ENCODE results near the gene EYS. TPM values are rescaled to one million over a fixed set of nuclear protein-coding genes. Genes with fewer than 3 reads are reported as not detected.

The EYS gene
- polyA plus RNA-seq, 2 of the 4 experiments (the other 2 are of a cell fraction), result 0.03 to 0.06 TPM

DNA sequence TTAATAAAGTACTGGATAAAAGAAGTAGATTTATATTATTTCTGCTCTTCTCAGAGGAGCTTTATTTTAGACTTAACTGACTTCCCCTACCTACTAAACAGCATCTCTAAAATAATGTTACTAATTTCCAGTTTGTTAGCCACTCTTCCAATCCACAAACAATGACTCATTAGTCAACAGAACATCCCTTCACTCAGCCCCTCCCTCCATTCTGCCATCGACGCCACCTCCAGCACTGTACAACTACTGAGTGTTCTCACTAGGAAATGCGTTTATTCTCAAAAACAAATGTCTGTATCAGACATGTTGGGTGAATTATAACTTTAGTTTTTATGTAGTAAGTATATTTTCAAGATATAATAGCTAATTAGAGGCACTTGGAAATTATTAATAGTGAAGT is 427.0 kb downstream of the EYS start:
- WGBS (ENCODE audit: missing lambda C conversion rate), result 47% methylated on average over 3 of the region's 3 CpGs
- ATAC-seq, result no peak
- ChIA-PET POLR2A (no interaction called here), CTCF (no interaction called here)
- no peaks in the 10 kb centered on the region for H3K9me3 ChIP-seq
- DNase-seq (ENCODE audit: low read depth in 1 of 2, low spot score in 1 of 2), result no peak
- H3K4me3 ChIP-seq, result no peak overlapping the region
- H3K27ac ChIP-seq, result no peak overlapping the region
- no peaks in the 10 kb centered on the region for H3K4me1 ChIP-seq
- H3K4me2 ChIP-seq, result no peak overlapping the region
- TF ChIP-seq, protein P1, sequence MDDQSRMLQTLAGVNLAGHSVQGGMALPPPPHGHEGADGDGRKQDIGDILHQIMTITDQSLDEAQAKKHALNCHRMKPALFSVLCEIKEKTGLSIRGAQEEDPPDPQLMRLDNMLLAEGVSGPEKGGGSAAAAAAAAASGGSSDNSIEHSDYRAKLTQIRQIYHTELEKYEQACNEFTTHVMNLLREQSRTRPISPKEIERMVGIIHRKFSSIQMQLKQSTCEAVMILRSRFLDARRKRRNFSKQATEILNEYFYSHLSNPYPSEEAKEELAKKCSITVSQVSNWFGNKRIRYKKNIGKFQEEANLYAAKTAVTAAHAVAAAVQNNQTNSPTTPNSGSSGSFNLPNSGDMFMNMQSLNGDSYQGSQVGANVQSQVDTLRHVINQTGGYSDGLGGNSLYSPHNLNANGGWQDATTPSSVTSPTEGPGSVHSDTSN (IDR thresholded peaks at IDR 0.05), result no peak
- TF ChIP-seq JUNB (IDR thresholded peaks at IDR 0.05), result no peak
- no peak for TF ChIP-seq BHLHE40 (IDR thresholded peaks at IDR 0.05; ENCODE audit: low read depth, low read length)
- TF ChIP-seq, protein P2, sequence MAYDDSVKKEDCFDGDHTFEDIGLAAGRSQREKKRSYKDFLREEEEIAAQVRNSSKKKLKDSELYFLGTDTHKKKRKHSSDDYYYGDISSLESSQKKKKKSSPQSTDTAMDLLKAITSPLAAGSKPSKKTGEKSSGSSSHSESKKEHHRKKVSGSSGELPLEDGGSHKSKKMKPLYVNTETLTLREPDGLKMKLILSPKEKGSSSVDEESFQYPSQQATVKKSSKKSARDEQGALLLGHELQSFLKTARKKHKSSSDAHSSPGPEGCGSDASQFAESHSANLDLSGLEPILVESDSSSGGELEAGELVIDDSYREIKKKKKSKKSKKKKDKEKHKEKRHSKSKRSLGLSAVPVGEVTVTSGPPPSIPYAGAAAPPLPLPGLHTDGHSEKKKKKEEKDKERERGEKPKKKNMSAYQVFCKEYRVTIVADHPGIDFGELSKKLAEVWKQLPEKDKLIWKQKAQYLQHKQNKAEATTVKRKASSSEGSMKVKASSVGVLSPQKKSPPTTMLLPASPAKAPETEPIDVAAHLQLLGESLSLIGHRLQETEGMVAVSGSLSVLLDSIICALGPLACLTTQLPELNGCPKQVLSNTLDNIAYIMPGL (CRISPR knock-in tag; IDR thresholded peaks at IDR 0.05; ENCODE audit: borderline replicate concordance), result no peak
- no peak for TF ChIP-seq RFX5 (IDR thresholded peaks at IDR 0.05)
- no peak for TF ChIP-seq KDM1A (IDR thresholded peaks at IDR 0.05; ENCODE audit: low read depth)
- TF ChIP-seq POLR2A (IDR thresholded peaks at IDR 0.05; ENCODE audit: low read length), result no peak
- no peak for TF ChIP-seq TP53 (CRISPR knock-in tag; IDR thresholded peaks at IDR 0.05)
- TF ChIP-seq HOXA7 (CRISPR knock-in tag; IDR thresholded peaks at IDR 0.05), result no peak
- TF ChIP-seq ZC3H11A (IDR thresholded peaks at IDR 0.05), result no peak
- no peak for TF ChIP-seq MYC (IDR thresholded peaks at IDR 0.05; ENCODE audit: borderline replicate concordance, low read length)
- TF ChIP-seq NPAS2 (CRISPR knock-in tag; IDR thresholded peaks at IDR 0.05; ENCODE audit: borderline replicate concordance), result no peak
- TF ChIP-seq EHMT2 (IDR thresholded peaks at IDR 0.05; ENCODE audit: low read depth), result no peak
- TF ChIP-seq, protein P3, sequence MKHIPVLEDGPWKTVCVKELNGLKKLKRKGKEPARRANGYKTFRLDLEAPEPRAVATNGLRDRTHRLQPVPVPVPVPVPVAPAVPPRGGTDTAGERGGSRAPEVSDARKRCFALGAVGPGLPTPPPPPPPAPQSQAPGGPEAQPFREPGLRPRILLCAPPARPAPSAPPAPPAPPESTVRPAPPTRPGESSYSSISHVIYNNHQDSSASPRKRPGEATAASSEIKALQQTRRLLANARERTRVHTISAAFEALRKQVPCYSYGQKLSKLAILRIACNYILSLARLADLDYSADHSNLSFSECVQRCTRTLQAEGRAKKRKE (CRISPR knock-in tag; IDR thresholded peaks at IDR 0.05; ENCODE audit: low read depth), result no peak
- no peak for TF ChIP-seq ESRRA (IDR thresholded peaks at IDR 0.05; ENCODE audit: borderline replicate concordance, low read length)
- no peak for TF ChIP-seq CHD4 (IDR thresholded peaks at IDR 0.05; ENCODE audit: borderline replicate concordance)
- TF ChIP-seq, protein P4, sequence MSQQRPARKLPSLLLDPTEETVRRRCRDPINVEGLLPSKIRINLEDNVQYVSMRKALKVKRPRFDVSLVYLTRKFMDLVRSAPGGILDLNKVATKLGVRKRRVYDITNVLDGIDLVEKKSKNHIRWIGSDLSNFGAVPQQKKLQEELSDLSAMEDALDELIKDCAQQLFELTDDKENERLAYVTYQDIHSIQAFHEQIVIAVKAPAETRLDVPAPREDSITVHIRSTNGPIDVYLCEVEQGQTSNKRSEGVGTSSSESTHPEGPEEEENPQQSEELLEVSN (IDR thresholded peaks at IDR 0.05; ENCODE audit: borderline replicate concordance, low read depth), result no peak
- FAIRE-seq, result no peak

DNA sequence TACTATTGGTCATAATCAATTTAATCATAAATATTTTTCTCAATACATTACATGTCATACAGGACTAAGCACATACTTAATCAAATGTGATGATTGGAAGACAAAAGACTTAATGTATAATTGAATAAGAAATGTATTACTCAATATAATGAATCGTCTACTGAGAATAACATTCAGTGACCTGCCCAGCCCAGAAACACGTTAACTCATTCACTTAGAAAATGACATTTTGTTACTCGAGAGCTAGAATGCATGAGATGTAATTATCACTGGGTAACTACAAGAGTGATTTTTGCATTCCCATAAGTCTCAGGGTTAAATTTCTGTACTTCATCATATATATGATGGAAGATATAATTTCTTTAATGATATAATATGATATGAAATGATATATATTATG is 444.8 kb downstream of the EYS start:
- FAIRE-seq, result no peak
- TF ChIP-seq, protein P5, sequence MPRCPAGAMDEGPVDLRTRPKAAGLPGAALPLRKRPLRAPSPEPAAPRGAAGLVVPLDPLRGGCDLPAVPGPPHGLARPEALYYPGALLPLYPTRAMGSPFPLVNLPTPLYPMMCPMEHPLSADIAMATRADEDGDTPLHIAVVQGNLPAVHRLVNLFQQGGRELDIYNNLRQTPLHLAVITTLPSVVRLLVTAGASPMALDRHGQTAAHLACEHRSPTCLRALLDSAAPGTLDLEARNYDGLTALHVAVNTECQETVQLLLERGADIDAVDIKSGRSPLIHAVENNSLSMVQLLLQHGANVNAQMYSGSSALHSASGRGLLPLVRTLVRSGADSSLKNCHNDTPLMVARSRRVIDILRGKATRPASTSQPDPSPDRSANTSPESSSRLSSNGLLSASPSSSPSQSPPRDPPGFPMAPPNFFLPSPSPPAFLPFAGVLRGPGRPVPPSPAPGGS (IDR thresholded peaks at IDR 0.05), result no peak
- TF ChIP-seq RFX5 (IDR thresholded peaks at IDR 0.05) (no peak), GATA3 (IDR thresholded peaks at IDR 0.05; ENCODE audit: borderline replicate concordance) (no peak), JUN (IDR thresholded peaks at IDR 0.05) (no peak), SMC3 (IDR thresholded peaks at IDR 0.05) (no peak), TFCP2L1 (CRISPR knock-in tag; IDR thresholded peaks at IDR 0.05) (no peak), RNF2 (IDR thresholded peaks at IDR 0.05; ENCODE audit: borderline replicate concordance, low read depth) (no peak), MAZ (IDR thresholded peaks at IDR 0.05; ENCODE audit: borderline replicate concordance, low read depth, low read length) (no peak), HOXB5 (CRISPR knock-in tag; IDR thresholded peaks at IDR 0.05) (no peak), CHD2 (IDR thresholded peaks at IDR 0.05; ENCODE audit: low read length, partially characterized antibody) (no peak), CBX8 (IDR thresholded peaks at IDR 0.05) (no peak)
- TF ChIP-seq, protein P3 (CRISPR knock-in tag; IDR thresholded peaks at IDR 0.05; ENCODE audit: low read depth), result no peak
- TF ChIP-seq, protein P6, sequence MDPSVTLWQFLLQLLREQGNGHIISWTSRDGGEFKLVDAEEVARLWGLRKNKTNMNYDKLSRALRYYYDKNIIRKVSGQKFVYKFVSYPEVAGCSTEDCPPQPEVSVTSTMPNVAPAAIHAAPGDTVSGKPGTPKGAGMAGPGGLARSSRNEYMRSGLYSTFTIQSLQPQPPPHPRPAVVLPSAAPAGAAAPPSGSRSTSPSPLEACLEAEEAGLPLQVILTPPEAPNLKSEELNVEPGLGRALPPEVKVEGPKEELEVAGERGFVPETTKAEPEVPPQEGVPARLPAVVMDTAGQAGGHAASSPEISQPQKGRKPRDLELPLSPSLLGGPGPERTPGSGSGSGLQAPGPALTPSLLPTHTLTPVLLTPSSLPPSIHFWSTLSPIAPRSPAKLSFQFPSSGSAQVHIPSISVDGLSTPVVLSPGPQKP (IDR thresholded peaks at IDR 0.05; ENCODE audit: low read depth, low read length), result no peak
- Histone ChIP-seq H3K4me2 (no peak overlapping the region), H3K27ac (no peak overlapping the region), H3K4me3 (no peak overlapping the region), H3K4me1 (no peaks in the 10 kb centered on the region), H3K9me3 (no peaks in the 10 kb centered on the region)
- WGBS (ENCODE audit: missing lambda C conversion rate), result 41% methylated on average over 3 of the region's 3 CpGs
- no peak for DNase-seq (ENCODE audit: low read depth in 1 of 2, low spot score in 1 of 2)
- POLR2A ChIA-PET, result no interaction called here
- CTCF ChIA-PET, result no interaction called here
- ATAC-seq, result no peak

All from A549 (cell line).